RWPE1 (cell line): ENCODE results near the gene GPC2.
"Not testable (repeated sequence)": the region's sequence is repeated elsewhere in the genome, so short reads cannot be mapped to it uniquely, and the experiment has no call there.

ENCODE experiments used
- CTCF ChIA-PET: fragments of 350-600 bp; sonication (Branson Sonifier 250); formaldehyde crosslinking; extraction: SDS; loops from one replicate; lab custom pipeline; 2021; lab: Yijun Ruan, JAX
- POLR2A ChIA-PET: fragments of 400-600 bp; formaldehyde crosslinking; extraction: SDS; loops from one replicate; lab custom pipeline; 2020; ENCODE audit warnings: antibody characterized with exemption; ENCODE audit not compliant: low non-redundant PET; lab: Yijun Ruan, JAX
- DNase-seq: peaks from one replicate; pipeline ENCODE4 v3.0.0; 2012; ENCODE audit warnings: low spot score
- H3K27ac ChIP-seq: fragments of 450-650 bp; 2 replicates; pipeline ENCODE4 v1.5.1; 2017
- TF ChIP-seq, protein P1 (sequence below): fragments of 450-650 bp; conservative IDR thresholded peaks from 2 replicates; pipeline ENCODE4 v1.5.1; 2017; ENCODE audit warnings: low read depth, mild to moderate bottlenecking

Gene GPC2

DNA sequence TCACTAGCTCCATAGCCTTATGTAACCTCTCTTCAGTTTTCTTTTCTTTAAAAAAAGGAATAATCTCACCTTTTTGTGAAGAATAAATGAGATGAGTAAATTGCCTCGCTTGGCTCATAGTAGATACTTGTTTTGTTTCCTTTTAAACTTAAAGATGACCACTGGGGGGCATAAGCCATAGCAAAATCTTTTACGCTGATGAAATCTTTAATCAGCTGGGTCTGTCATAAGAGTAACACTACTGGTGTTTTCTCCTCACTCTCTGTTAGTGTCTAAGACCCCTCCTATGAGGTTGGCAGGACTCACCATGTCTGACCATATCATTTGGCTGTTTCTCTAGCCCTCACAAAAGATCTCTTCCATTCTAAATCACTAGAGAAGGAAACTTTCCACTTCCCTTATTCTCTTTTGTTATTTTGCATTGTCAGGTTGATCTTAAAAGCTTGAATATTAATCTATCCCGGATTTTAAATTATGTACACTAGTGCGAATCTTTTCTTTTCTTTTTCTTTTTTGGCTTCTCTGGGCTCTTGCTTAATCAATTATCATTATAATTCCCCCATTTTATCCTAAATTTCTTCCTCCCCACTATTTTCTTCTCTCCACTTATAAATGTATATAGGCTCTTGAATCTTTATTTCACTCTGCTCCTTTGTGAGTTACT lies 13.0 kb upstream of the GPC2 start:
- POLR2A ChIA-PET: no interaction called here
- TF ChIP-seq, protein P1, sequence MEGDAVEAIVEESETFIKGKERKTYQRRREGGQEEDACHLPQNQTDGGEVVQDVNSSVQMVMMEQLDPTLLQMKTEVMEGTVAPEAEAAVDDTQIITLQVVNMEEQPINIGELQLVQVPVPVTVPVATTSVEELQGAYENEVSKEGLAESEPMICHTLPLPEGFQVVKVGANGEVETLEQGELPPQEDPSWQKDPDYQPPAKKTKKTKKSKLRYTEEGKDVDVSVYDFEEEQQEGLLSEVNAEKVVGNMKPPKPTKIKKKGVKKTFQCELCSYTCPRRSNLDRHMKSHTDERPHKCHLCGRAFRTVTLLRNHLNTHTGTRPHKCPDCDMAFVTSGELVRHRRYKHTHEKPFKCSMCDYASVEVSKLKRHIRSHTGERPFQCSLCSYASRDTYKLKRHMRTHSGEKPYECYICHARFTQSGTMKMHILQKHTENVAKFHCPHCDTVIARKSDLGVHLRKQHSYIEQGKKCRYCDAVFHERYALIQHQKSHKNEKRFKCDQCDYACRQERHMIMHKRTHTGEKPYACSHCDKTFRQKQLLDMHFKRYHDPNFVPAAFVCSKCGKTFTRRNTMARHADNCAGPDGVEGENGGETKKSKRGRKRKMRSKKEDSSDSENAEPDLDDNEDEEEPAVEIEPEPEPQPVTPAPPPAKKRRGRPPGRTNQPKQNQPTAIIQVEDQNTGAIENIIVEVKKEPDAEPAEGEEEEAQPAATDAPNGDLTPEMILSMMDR: peak; percentile 59
- no peak overlapping the region for H3K27ac ChIP-seq
- DNase-seq: no peak
- CTCF ChIA-PET: interaction anchor here (0.8 kb wide), 1 partner anchor 15 kb away, joined by 3 read pairs; no protein-coding TSS in a partner anchor

DNA sequence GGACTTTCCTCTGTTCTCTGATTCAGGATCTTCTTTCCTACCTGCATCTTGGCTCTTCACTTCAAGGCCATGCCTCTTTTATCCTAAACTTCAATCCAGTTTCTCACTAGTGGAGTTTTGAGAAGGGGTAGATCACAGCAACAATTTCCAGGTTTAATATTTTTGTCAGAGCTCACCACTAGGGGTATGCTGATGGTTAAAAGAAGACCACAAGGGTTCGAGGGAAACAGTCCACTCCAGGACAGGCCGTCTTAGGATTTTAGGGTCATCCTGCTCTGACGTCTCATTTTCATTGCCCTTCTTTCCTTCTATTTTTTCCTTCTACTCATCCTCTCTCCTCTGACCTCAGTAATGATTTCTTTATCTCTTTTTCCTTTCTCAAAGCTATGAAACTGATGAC lies 11.9 kb upstream of the GPC2 start:
- ChIA-PET POLR2A (no interaction called here), CTCF (interaction anchor here (0.8 kb wide), 1 partner anchor 16 kb away, joined by 3 read pairs; no protein-coding TSS in a partner anchor)
- TF ChIP-seq, protein P1: no peak
- no peak for DNase-seq
- H3K27ac ChIP-seq: no peak overlapping the region

DNA sequence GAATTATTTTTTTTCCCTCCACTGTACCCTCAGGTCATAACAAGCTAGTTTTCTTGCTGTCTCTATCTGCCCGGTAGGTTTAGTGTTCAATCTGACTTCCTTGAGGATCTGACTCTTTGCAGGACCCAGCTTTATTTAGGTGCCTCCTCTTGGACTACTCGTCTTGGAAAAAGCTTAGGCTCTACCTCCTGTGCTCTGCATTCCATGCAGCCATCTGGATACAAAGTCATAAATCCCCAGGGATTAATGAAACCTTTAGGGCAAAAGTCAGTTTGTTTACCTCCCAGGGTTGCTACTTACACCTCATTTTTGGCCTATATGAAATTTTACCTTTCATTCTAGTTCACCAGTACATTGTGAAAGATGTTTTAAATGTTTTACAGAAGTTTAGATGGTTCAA lies 8.5 kb upstream of the GPC2 start:
- TF ChIP-seq, protein P1: no peak
- POLR2A ChIA-PET: no interaction called here
- no peak for DNase-seq
- CTCF ChIA-PET: interaction anchor here (0.6 kb wide), 2 partner anchors 47 to 222 kb away, joined by 3 to 5 read pairs; no protein-coding TSS in a partner anchor
- H3K27ac ChIP-seq: no peak overlapping the region

DNA sequence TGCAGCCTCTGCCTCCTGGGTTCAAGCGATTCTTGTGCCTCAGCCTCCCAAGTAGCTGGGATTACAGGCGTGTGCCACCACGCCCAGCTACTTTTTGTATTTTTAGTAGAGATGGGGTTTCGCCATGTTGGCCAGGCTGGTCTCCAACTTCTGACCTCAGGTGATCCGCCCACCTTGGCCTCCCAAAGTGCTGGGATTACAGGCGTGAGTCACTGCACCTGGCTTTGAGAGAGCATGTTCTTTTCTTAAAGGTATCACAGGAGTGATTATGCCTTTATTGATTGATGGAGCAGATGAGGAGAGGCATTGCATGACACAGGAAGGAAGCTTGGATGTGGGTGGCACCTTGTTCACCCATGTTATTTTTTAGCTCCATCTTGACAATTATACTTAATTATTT lies 5.9 kb upstream of the GPC2 start:
- H3K27ac ChIP-seq, POLR2A ChIA-PET, CTCF ChIA-PET, DNase-seq: not testable (repeated sequence)

DNA sequence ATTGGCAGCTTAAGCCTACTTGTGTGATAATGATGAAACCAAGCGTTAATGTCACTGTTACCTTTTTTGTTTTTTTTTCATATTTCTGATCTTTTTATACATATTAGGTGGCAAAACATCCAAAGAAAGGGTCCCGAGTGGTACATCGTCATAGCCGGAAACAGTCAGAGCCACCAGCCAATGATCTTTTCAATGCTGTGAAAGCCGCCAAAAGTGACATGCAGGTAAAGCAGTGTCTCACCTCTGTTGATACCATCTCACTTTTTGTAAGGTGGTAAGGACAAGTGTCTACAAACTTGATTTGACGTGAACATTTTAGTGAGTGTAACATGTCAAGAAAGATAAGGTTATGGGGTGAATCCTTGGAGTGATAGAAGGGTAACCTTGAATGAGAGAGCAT lies 5.4 kb upstream of the GPC2 start:
- H3K27ac ChIP-seq, CTCF ChIA-PET, POLR2A ChIA-PET, DNase-seq: not testable (repeated sequence)

DNA sequence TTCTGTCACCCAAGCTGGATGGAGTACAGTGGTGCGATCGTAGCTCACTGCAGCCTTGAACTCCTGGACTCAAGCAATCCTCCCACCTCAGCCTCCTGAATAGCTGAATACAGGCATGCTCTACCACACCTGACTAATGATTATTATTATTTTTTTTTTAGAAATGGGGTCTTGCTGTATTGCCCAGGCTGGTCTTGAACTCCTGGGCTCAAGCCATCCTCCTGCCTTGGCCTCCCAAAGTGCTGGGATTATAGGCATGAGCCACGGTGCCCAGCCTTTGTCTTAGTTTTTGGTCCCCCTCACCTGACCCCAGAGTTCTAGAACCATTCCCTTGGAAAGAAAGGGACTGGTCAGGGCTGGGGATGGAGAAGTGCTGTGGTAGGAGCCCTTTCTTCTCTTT lies 2.9 kb upstream of the GPC2 start:
- CTCF ChIA-PET: interaction anchor here (0.7 kb wide), 1 partner anchor 37 kb away, joined by 3 read pairs; no protein-coding TSS in a partner anchor
- H3K27ac ChIP-seq, POLR2A ChIA-PET, DNase-seq: not testable (repeated sequence)

DNA sequence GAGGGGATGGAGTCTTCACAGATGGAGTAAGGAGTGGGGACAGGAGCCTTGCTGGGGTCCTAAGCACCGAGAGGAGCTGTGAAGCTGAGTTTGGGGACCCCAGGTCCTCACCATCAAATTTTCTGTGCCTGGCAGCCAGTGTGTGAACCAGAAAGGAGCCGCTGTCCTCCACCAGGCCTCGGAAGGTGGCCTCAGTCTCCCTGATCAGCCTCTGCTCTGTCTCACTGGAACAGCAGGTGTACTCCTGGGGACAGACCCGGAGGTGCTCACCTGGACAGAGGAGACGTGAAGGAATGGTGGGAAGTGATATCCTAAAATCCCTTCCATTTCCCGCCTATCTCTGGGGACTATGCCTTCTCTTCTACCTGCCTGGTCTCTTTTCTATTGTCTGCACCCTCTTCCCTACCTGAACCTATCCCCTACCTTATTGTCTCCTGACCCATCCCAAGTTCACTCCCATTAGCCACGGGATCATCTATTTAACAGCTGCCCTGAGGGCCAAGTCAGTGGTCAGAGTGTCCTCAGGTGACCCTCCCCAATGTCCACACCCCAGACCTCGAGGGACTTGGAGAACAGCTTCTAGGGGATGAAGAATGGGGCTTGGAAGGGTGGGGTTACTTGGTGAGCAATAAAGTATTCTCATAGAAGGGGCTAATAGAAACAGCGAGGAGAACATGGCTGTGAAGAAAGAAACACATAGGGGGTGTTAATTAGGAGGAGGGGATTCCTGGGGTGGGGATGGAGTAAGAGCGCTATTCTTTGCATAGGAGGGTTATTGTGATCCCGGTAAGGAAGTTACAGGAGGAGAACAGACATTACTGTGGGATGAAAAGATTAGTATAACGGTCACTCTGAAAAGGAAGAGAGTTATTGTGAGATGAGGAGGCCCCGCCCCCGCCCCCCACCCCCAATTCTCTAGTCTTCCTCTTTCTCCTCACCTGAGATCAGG lies 811 bp downstream of the GPC2 start:
- peak overlapping the region; percentile 44 for H3K27ac ChIP-seq
- CTCF ChIA-PET: interaction anchor here (0.6 to 1.5 kb wide), 3 partner anchors 21 to 243 kb away, joined by 3 to 6 read pairs (median 3); no protein-coding TSS in a partner anchor
- no peak for DNase-seq
- TF ChIP-seq, protein P1: no peak
- POLR2A ChIA-PET: interaction anchor here (0.6 to 1.3 kb wide), 2 partner anchors 27 to 107 kb away, joined by 5 to 10 read pairs; partner anchors contain the start of gene LAMTOR4
